HepG2 (cell line): ENCODE results near the gene GALNT10. TPM values are rescaled to one million over a fixed set of nuclear protein-coding genes. Genes with fewer than 3 reads are reported as not detected.

Experiments
- BCLAF1 ChIP-seq: fragments of 450-650 bp; IDR thresholded peaks from 2 replicates; pipeline ENCODE4 v1.6.1; 2017; ENCODE audit warnings: mild to moderate bottlenecking
- DMAP1 ChIP-seq: IDR thresholded peaks from 2 replicates; pipeline ENCODE4 v1.6.1; 2016
- FLYWCH1 ChIP-seq: sonication (generic); formaldehyde crosslinking; IDR thresholded peaks from 2 replicates; pipeline ENCODE4 v1.8.1; 2023; ENCODE audit warnings: mild to moderate bottlenecking, missing genetic modification reagents
- IKZF5 ChIP-seq: IDR thresholded peaks from 2 replicates; pipeline ENCODE4 v1.6.1; 2018; ENCODE audit warnings: missing genetic modification reagents, mild to moderate bottlenecking, missing compliant biosample characterization
- LCORL ChIP-seq, 2 experiments: fragments of 450-650 bp in 1 of 2; sonication (generic) in 1 of 2; formaldehyde crosslinking in 1 of 2; IDR thresholded peaks; 2 replicates each; pipeline versions ENCODE4 v1.5.0 to v1.6.1; 2017 to 2020; ENCODE audit warnings: antibody characterized with exemption in 1 of 2, missing genetic modification reagents in 1 of 2
- PCBP1 ChIP-seq: fragments of 200-400 bp; formaldehyde crosslinking; IDR thresholded peaks from 2 replicates; pipeline ENCODE4 v1.6.1; 2017; ENCODE audit warnings: mild to moderate bottlenecking, low read depth, low read length, borderline replicate concordance
- SMYD3 ChIP-seq: sonication (generic); formaldehyde crosslinking; IDR thresholded peaks from 2 replicates; pipeline ENCODE4 v1.8.1; 2023; ENCODE audit warnings: mild to moderate bottlenecking, missing genetic modification reagents
- SRY ChIP-seq: sonication (generic); formaldehyde crosslinking; IDR thresholded peaks from 2 replicates; pipeline ENCODE4 v1.8.0; 2022; ENCODE audit warnings: mild to moderate bottlenecking, missing genetic modification reagents
- THAP9 ChIP-seq: sonication (generic); formaldehyde crosslinking; IDR thresholded peaks from 2 replicates; pipeline ENCODE4; 2020; ENCODE audit warnings: missing genetic modification reagents, mild to moderate bottlenecking, borderline replicate concordance
- ZHX2 ChIP-seq, 2 experiments: sonication (generic) in 1 of 2; formaldehyde crosslinking in 1 of 2; IDR thresholded peaks; 2 replicates each; pipeline versions ENCODE4 v1.6.1 to v1.9.0; 2014 to 2022; ENCODE audit warnings: antibody characterized with exemption in 1 of 2, borderline replicate concordance in 1 of 2, inconsistent platforms in 1 of 2, low read depth in 1 of 2, missing genetic modification reagents in 1 of 2
- ZNF446 ChIP-seq: sonication (generic); formaldehyde crosslinking; IDR thresholded peaks from 2 replicates; pipeline ENCODE4 v1.5.0; 2020; ENCODE audit warnings: mild to moderate bottlenecking, missing genetic modification reagents
- ZNF496 ChIP-seq: sonication (generic); formaldehyde crosslinking; IDR thresholded peaks from 2 replicates; pipeline ENCODE4 v1.8.1; 2023; ENCODE audit warnings: mild to moderate bottlenecking, moderate library complexity, missing genetic modification reagents; ENCODE audit not compliant: insufficient replicate concordance
- ZNF639 ChIP-seq: conservative IDR thresholded peaks from 2 replicates; pipeline ENCODE4 v1.6.1; 2018; ENCODE audit warnings: missing genetic modification reagents
- ZNF644 ChIP-seq: IDR thresholded peaks from 2 replicates; pipeline ENCODE4 v1.6.1; 2016; ENCODE audit warnings: low read depth
- ZNF776 ChIP-seq: sonication (generic); formaldehyde crosslinking; IDR thresholded peaks from 2 replicates; pipeline ENCODE4 v1.4.0; 2020; ENCODE audit warnings: mild to moderate bottlenecking, missing genetic modification reagents
- polyA plus RNA-seq, 8 experiments: library from polyadenylated mRNA; depleted of rRNA in 3 of 8; stranded (reverse) in 7 of 8; unstranded in 1 of 8; fragments of >200 nt; fragmentation: Illumina TruSeq in 4 of 8; extraction: Trizol in 4 of 8; gene quantifications; 2 replicates each; pipeline versions ENCODE4 v1.2.1 to v1.2.3, GENCODE V29; 2011 to 2016; ENCODE audit warnings: low read depth in 4 of 8, missing spikeins in 1 of 8, mixed read lengths in 1 of 8; ENCODE audit not compliant: insufficient read depth in 1 of 8
- total RNA-seq, 5 experiments: library from RNA; depleted of rRNA; stranded (reverse); fragments of >200 nt; fragmentation: Illumina TruSeq; extraction: Trizol; gene quantifications; 2 replicates each; pipeline ENCODE4 v1.2.3, GENCODE V29; 2016; ENCODE audit warnings: low read depth in 1 of 5

The GALNT10 gene
- total and polyA plus RNA-seq, 2 of the 13 experiments (the other 11 are each of a cell fraction or from before 2014, with no cell fraction given), result 8.1 to 11.2 TPM

- no peak for TF ChIP-seq ZHX2 (IDR thresholded peaks at IDR 0.05; ENCODE audit: low read depth)
- TF ChIP-seq ZHX2 (CRISPR knock-in tag; IDR thresholded peaks at IDR 0.05; ENCODE audit: borderline replicate concordance), result no peak
- TF ChIP-seq PCBP1, result no peak
- TF ChIP-seq BCLAF1, result no peak
- TF ChIP-seq THAP9, result no peak
- no peak for TF ChIP-seq SMYD3 (CRISPR knock-in tag)
- no peak for TF ChIP-seq DMAP1 (CRISPR knock-in tag)
- no peak for TF ChIP-seq ZNF446 (CRISPR knock-in tag)
- TF ChIP-seq ZNF496 (CRISPR knock-in tag), result no peak
- TF ChIP-seq ZNF776 (CRISPR knock-in tag), result no peak
- no peak for TF ChIP-seq ZNF639 (CRISPR knock-in tag)
- TF ChIP-seq ZNF644, result no peak
- no peak for TF ChIP-seq FLYWCH1 (CRISPR knock-in tag)
- peak; percentile 48; the same call in 1 of the 2 replicates for TF ChIP-seq IKZF5
- 0 out of 2 replicates have a peak, but pooled peaks have one; percentile 17 for TF ChIP-seq LCORL (IDR thresholded peaks at IDR 0.05)
- peak; percentile 71; the same call in 1 of the 2 replicates for TF ChIP-seq LCORL (CRISPR knock-in tag; IDR thresholded peaks at IDR 0.05)
- TF ChIP-seq SRY (CRISPR knock-in tag), result no peak
Observed at GRCh38 chr5:154341620-154342019, 151.1 kb downstream of the GALNT10 start (continued).
